IMR-90 (cell line): ENCODE measurements around the gene ANO1.

Source experiments
- NFE2L2 ChIP-seq: fragments of 150-350 bp; IDR thresholded peaks from 2 replicates; pipeline ENCODE4 v1.6.1; 2016; ENCODE audit warnings: low read depth, mild to moderate bottlenecking, low read length
- TF ChIP-seq, protein P1 (sequence below): conservative IDR thresholded peaks from 2 replicates; pipeline ENCODE4 v1.5.1; 2012; ENCODE audit warnings: mild to moderate bottlenecking, low read depth, low read length, improper control_type of control experiment

DNA sequence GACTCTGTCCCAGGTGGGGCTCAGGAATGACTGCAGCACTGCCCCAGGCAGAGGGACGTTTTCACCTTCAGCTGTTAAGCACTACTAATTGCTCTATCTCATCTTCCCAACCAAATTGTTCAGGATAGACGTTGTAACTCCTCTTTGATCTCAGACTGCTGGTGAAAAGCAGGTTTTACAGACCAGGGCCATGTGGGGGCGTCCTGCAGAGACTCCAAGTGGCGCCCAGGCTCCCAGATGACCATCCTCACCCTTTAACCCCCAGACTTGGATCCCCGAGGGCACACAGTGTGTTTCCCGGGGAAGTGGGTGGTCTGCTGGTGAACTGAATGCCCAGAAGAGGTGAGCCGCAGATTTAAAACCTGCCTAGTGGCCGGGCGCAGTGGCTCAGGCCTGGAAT lies 148.8 kb downstream of the ANO1 start:
- TF ChIP-seq, protein P1, sequence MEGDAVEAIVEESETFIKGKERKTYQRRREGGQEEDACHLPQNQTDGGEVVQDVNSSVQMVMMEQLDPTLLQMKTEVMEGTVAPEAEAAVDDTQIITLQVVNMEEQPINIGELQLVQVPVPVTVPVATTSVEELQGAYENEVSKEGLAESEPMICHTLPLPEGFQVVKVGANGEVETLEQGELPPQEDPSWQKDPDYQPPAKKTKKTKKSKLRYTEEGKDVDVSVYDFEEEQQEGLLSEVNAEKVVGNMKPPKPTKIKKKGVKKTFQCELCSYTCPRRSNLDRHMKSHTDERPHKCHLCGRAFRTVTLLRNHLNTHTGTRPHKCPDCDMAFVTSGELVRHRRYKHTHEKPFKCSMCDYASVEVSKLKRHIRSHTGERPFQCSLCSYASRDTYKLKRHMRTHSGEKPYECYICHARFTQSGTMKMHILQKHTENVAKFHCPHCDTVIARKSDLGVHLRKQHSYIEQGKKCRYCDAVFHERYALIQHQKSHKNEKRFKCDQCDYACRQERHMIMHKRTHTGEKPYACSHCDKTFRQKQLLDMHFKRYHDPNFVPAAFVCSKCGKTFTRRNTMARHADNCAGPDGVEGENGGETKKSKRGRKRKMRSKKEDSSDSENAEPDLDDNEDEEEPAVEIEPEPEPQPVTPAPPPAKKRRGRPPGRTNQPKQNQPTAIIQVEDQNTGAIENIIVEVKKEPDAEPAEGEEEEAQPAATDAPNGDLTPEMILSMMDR = peak; percentile 23; the same call in 1 of the 2 replicates
- TF ChIP-seq NFE2L2 = no peak
